OCI-M1 (cell line): ENCODE measurements around the gene C14orf180.
"Not testable (repeated sequence)": the region's sequence is repeated elsewhere in the genome, so short reads cannot be mapped to it uniquely, and the experiment has no call there.

Experiments used
- DNase-seq: peaks from one replicate; lab custom pipeline; 2025; lab: John Stamatoyannopoulos, UW

C14orf180 gene

DNA sequence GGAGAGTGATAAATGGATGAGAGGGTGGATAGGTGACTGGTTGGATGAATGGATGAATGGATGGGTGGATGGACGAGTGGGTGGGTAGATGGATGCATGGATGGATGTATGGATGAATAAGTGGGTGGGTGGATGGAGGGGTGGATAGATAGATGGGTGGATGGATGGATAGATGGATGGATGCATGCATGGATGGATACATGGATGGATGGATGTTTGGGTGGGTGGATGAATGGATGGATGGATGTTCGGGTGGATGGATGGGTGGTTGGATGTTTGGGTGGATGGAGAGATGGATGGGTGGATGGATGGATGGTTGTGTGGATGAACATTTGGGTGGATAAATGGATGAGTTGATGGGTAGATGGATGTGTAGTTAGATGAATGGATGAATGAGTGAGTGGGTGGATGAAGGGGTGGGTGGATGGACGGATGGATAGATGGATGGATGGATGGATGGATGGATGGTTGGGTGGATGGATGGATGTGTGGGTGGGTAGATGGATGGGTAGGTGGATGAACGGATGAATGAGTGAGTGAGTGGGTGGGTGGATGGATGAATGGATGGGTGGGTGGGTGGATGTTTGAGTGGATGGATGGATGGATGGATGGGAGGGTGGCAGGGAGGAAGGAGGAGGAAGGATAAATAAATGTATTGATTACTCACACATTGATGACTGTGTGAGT is 34.7 kb downstream of the C14orf180 start:
- DNase-seq = no peak

DNA sequence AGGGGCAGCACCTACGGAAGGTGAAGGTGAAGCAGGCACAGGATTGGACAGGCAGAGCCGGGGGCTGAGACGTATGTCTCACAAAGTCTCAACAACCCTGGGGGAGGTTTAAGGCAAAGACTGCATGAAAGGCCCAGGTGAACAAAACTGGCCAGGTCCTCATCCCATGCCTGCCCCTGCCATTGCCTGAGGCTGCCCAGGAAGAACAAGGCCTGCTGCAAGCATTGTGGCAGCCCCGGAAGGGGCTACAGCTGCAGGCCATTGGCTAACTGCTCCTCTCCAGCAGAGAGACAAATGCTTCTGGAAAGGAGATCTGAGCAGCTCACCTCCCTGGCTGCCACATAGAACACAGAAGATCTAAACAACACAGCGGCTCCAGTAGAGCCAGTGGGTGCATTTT is 45.4 kb downstream of the C14orf180 start:
- no peak for DNase-seq

DNA sequence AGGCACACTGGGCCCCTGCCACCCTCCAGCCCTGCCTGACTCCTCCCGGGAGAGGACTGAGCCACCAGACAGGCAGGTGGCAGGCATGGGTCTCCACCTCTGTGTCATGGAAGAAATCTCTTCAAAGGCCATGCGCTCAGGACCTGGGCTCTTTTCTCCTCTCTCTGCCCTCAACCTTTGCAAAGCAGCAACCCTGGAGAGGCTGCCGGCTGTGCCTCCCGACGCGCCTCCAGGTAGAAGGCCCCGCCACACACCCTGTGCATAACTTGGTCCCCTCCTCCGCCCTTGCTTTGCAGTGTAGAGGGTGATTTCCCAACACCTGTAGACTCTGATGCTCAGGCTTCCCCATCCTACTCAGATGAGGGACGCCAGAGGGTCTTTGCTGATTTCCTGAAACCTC is 53.2 kb downstream of the C14orf180 start:
- no peak for DNase-seq

DNA sequence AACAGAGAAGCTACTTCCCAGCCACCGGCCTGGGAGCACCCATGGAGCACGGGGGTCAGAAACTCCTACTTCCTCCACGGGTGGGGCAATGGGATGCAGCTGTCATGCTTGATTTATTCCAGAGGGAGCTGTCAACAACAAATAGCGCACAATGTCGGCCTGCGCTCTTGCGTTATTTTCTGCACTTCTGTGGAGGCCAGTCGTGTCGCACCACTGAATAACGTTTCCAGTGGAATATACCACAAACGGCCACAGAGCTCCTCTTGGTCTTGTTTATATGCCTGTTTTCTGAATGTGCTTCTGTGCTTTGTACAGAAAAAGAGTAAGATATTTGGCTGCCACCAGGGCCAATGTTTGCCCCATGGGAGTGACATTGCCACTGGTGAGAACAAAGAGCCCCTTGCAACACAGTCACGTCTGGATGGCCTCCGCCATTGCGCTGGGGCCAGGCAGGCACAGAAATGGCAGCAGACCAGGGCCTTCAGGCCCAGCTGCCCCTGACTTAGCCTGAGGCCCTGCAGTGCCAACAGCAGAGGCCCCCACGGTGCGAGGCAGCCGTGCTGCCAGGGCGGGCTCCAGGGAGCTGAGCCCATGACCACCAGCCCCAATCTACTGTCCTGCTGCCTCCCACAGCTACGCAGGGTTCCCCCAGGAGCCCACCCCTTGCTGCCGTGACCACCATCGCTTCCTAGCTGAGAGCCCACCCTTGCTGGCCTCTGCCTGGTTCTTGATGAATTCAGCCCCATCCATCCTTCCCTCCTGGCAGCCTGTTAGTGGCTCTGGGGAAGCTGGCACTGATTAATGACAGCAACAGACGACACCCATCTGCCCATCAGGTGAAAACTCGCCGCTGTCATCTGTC is 53.9 kb downstream of the C14orf180 start:
- DNase-seq = no peak

DNA sequence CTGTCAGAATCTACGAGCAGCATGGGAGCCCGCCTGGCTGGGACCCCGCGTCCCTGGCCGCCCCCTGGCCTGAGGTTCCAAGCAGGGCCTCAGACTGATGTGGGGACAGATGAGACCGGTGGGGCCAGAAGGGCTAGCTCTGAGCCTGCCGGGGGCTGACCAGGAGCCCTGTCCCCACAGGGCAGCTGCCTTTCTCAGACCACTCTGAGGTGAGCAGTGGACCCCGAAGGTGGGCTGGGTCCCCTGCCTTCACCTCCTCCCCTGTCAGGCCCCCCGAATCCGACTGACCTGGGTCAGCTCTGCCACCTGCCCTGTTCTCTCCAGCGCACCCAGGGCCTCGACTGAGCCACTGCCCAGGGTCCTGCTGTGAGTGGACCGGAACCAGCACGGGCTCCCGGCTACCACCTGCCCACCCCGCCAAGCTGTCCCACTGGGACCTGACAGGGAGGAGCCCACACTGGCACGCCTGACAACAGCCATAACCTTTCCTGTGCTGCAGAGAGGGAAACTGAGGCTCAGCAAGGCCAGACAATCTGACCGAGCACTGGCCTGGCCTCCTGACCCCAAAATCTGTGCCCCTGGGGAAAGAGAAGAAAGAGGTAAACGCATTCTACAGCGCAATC is 54.7 kb downstream of the C14orf180 start:
- DNase-seq = no peak

DNA sequence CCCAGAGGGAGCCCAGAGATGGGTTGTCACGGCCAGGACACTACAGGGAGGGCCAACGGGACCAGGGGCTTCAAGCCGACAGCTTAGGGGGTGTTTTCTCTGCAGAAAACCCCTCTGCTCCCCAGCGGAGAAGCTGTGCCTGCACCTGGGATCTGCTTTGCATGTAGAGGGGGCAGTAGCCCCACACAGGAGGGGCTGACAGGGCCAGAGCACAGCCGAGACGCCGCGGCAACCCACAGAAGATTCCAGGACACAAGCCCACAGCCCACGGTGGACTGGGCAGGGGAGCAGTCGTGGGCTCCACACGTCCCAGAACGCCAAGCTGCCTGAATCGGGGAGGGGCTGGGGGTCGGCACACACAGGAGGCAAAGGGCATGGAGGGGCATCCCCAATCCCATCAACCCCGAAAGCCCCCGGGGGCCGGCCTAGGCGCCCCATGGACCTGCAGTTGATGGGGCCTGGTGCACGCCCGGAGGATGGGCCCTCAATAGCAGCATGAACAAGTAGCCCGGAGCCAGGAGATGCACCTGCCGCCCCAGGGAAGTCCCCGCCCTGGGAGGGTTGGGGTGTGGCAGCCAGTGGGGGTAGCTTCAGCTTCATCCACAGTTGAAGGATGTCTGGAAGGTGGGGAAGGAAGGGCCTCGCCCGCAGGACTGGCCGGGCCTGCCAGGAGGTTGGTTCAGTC is 55.5 kb downstream of the C14orf180 start:
- no peak for DNase-seq

DNA sequence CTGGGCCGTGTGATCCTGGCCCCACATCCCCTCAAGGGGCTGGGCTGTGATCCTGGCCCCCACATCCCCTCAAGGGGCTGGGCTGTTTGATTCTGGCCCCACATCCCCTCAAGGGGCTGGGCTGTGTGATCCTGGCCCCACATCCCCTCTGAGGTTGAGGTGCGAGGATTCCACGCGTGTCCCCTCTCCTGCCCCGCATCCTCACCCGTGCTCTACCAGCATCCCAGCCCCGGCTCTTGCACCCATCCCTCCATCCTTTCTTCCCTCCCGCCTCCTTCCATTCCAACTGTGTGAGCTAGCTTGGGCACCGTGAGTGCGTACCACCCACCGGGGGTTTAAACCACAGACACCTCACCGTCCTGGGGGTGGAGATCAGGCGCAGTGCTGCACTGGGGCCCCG is 56.2 kb downstream of the C14orf180 start:
- no peak for DNase-seq

DNA sequence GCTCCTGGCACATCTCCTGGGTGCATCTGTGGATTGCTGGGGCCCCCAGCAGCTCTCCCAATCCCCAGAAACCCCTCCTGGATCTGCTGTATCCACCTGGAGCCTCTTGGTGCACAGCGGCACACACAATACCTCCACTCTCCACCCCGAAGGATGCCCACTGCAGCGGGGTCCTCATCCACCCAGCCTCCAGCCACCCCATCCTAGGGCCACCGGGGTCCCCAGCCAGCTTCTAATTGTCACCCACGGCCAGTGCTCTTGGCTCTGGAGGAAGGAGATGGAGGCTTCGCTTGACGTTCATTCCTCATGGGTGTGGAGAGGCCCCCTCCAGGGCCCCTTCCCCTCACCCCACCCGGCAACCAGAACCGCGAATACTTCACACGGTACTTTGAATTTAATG is 56.6 kb downstream of the C14orf180 start:
- no peak for DNase-seq

DNA sequence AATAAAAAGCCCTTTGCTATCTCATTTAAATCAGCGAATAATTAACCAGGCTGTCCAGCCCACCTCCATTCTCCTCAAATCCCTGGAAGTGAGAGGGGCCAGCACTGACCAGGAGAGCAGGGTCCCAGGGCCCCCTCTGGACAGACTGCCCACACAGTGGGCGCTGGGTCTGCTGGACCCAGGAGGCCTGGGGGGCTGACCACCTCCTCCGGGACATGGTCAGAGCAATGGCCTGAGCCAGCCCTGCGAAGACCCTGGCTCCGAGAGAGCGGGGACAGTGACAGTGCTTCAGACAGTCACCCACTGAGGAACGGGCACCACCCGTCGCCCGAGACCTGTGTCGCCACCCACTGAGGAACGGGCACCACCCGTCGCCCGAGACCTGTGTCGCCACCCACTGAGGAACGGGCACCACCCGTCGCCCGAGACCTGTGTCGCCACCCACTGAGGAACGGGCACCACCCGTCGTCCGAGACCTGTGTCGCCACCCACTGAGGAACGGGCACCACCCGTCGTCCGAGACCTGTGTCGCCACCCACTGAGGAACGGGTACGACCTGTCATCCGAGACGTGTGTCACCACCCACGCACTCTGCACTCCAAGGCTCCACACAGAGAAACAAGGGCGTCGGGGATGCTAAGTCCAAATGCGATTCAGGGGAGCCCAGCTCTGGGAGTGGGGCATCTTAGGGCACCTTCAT is 57.4 kb downstream of the C14orf180 start:
- not testable (repeated sequence) for DNase-seq

DNA sequence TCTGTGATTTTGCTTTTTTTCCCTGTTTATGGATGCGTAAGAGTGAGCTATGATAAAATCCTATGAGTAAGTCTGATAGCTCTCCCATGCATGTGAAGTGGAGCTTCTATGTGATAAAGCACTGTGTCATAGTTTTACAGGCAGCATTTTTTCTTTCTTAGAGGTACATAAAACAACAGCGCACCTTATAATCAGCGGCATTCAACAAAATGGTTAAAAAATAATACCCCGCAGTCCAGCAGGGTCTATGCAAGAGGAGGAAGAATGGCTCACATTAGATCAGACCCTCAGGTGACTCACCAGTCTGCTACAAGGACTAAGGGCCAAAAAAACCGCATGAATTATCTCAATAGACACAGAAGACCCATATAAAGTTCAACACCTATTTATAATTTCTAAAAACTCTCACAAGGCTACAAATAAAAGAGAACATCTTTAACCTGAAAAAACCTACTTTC is 58.0 kb downstream of the C14orf180 start:
- peak; percentile 9 for DNase-seq

DNA sequence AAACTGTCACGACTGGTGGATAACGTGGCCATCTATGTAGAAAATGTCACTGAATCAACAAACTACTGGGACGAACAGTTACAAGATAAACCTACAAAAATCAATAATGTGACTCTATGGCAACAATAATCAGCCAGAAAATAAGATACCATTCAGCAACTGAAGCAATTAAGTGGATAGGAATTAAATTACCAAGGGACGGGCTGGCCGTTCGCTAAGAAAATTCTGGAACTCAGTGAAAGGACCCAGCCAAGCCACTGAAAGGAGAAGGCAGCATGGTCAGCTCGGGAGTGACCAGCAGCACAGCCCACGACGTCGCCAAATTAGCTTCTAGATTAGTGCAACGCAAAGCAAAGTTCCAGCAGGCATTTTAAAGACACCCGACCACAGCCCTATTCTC is 58.6 kb downstream of the C14orf180 start:
- DNase-seq = no peak

DNA sequence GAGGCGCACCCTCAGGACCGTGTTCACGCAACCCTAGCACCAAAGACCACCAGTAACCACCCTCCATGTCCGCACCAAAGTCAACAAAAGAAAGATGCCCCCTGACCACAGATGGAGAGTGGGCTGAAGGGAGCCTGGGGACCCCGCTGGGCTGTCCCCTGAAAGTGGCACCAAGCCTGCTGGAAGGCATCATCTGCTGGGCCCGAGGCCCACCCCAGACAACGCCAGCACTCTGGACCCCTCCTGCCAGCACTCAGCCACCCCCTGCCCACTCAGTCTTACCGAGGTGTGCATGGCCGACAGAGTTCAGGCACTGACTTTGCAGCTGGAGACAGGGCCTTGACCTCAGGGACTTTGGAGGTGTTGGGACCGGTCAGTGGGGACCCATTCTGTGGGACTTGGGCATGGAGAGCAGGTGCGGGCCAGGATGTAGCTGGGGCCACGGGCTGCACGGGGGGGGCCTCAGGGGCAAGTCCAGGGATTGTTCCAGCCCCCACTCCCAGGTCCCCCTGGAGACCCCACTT is 59.4 kb downstream of the C14orf180 start:
- no peak for DNase-seq

DNA sequence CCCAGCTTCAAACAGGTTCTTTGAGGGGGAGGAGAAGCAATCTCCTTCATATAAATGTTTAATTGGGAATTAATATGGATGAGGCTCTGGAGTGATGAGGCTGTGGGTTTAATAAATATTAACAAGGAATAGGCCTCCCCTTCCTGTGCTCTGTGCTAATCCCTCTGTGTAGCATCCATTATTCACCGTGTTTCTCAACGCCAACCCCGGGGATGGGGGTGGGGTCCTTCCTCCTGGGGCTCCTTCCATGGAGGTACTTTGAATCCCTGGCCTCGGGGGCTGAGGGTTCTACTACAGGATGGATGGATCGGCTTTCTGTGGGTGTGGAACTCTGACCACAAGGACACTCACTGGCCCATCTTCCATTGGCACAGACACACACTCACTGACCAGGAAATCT is 59.9 kb downstream of the C14orf180 start:
- no peak for DNase-seq
